Cardiac muscle cell (in vitro differentiated cells and primary cell): Measurements from ENCODE around the gene ZNF446. TPM values are rescaled to one million over a fixed set of nuclear protein-coding genes. Genes with fewer than 3 reads are reported as not detected.
"Not testable (repeated sequence)": the region's sequence is repeated elsewhere in the genome, so short reads cannot be mapped to it uniquely, and the experiment has no call there.

Source experiments
- DNase-seq, 2 donors: peaks; one replicate each; pipeline versions ENCODE4 v3.0.0 to v3.0.0-alpha.2; 2010 to 2017; ENCODE audit warnings: low read depth in 1 of 2, low spot score in 1 of 2
- H3K27ac ChIP-seq: fragments of 200-600 bp; sonication (generic); 2 replicates; pipeline ENCODE4 v1.5.1; 2016
- H3K27me3 ChIP-seq: fragments of 200-600 bp; sonication (generic); 2 replicates; pipeline ENCODE4 v1.6.0; 2016; ENCODE audit warnings: control low read depth
- H3K36me3 ChIP-seq: fragments of 200-600 bp; sonication (generic); 2 replicates; pipeline ENCODE4 v1.5.1; 2016; ENCODE audit warnings: control low read depth
- H3K4me1 ChIP-seq: fragments of 200-600 bp; sonication (generic); 2 replicates; pipeline ENCODE4 v1.8.1; 2017; ENCODE audit warnings: low read depth, mild to moderate bottlenecking, mixed run types
- H3K4me3 ChIP-seq: fragments of 200-600 bp; sonication (generic); 2 replicates; pipeline ENCODE4 v1.5.1; 2016; ENCODE audit warnings: mild to moderate bottlenecking
- H3K9me3 ChIP-seq: fragments of 200-600 bp; sonication (generic); 2 replicates; pipeline ENCODE4 v1.5.1; 2017; ENCODE audit warnings: low read depth, mild to moderate bottlenecking, control low read depth
- CTCF ChIP-seq: IDR thresholded peaks from 2 replicates; pipeline ENCODE4 v1.5.1; 2012; ENCODE audit warnings: low read depth, mild to moderate bottlenecking, low read length
- polyA plus RNA-seq: library from polyadenylated mRNA; unstranded; fragments of >200 nt; fragmentation: Nextera tagmentation; extraction: Ambion mirVana; gene quantifications from 2 replicates; pipeline ENCODE4 v1.2.1, GENCODE V29; 2016
- total RNA-seq: library from RNA; depleted of rRNA; stranded (reverse); fragments of >200 nt; gene quantifications from 2 replicates; pipeline ENCODE4 v1.2.3, GENCODE V29; 2016

The ZNF446 gene
- total and polyA plus RNA-seq, 2 experiments from 2014 or later: 16.3 to 41.1 TPM

DNA sequence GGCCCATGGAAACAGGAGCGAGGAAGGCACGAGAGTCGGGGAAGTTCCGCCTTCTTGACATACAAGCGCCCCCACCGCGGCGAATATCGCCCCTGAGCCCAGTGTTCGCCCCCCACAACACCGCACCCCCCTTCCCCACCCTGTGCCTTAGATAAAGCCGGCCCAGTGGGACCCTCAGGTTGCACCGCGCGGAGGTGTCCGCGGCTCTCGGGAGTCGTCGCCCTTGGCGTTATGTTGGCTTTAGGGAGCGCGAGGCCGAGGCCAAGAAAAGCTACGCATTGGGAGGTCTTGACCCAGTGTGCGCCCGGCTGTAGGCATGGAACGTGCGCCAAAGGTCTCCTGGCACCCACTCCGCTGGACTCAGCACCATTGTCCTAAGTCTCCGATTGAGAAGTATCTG is 35.6 kb upstream of the ZNF446 start:
- DNase-seq: no peak
- no peaks in the 10 kb centered on the region for H3K27me3 ChIP-seq
- H3K4me1 ChIP-seq: no peaks in the 10 kb centered on the region
- H3K4me3 ChIP-seq: no peak overlapping the region
- no peak overlapping the region for H3K27ac ChIP-seq
- no peaks in the 10 kb centered on the region for H3K9me3 ChIP-seq
- no peak for TF ChIP-seq CTCF
- H3K36me3 ChIP-seq: no peaks in the 10 kb centered on the region

DNA sequence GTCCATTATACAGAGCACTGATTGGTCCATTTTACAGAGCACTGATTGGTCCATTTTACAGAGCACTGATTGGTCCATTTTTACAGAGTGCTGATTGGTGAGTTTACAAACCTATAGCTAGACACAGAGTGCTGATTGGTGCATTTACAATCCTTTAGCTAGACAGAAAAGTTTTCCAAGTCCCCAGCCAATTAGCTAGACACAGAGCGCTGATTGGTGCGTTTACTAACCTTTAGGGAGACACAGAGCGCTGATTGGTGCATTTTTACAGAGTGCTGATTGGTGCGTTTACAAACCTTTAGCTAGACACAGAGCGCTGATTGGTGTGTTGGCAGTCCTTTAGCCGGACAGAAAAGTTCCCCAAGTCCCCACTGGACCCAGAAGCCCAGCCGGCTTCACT is 33.2 kb upstream of the ZNF446 start:
- not testable (repeated sequence) for H3K9me3 ChIP-seq, H3K27ac ChIP-seq, H3K27me3 ChIP-seq, DNase-seq, H3K36me3 ChIP-seq, H3K4me1 ChIP-seq, H3K4me3 ChIP-seq

DNA sequence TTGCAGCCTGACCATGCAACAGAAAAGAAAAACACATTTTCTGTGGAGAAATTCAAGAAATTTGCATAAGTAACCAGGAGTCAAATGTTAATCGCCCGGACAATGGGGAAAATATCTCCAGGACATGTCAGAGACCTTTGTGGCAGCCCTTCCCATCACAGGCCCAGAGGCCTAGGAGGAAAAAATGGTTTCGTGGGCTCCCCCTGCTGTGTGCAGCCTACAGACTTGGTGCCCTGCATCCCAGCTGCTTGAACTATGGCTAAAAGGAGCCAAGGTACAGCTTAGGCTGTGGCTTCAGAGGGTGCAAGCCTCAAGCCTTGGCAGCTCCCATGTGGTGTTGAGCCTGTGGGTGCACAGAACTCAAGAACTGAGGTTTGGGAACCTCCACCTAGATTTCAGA is 27.3 kb upstream of the ZNF446 start:
- DNase-seq, H3K9me3 ChIP-seq, H3K4me1 ChIP-seq, H3K36me3 ChIP-seq, H3K27ac ChIP-seq, H3K4me3 ChIP-seq: not testable (repeated sequence)
- H3K27me3 ChIP-seq: peaks cover 10% of the 10 kb centered on the region

DNA sequence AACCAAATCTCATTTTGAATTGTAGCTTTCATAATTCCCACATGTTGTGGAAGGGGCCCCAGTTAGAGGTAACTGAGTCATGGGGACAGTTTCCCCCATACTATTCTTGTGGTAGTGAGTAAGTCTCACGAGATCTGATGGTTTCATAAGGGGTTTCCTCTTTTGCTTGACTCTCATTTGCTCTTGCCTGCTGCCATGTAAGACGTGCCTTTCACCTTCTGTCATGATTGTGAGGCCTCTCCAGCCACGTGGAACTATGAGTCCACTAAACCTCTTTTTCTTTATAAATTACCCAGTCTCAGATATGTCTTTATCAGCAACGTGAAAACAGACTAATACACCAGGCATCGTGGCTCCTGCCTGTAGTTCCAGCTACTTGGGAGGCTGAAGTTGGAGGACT is 26.2 kb upstream of the ZNF446 start:
- not testable (repeated sequence) for H3K36me3 ChIP-seq, DNase-seq, H3K4me1 ChIP-seq, H3K9me3 ChIP-seq, H3K4me3 ChIP-seq, H3K27ac ChIP-seq
- peaks cover 10% of the 10 kb centered on the region for H3K27me3 ChIP-seq

- no peaks in the 10 kb centered on the region for H3K36me3 ChIP-seq
- TF ChIP-seq CTCF: no peak
- H3K27me3 ChIP-seq: peaks cover 10% of the 10 kb centered on the region
- no peak for DNase-seq
- no peaks in the 10 kb centered on the region for H3K9me3 ChIP-seq
- peak overlapping the region; percentile 89 for H3K4me3 ChIP-seq
- no peak overlapping the region for H3K27ac ChIP-seq
- no peaks in the 10 kb centered on the region for H3K4me1 ChIP-seq
These were observed 25.2 kb upstream of the ZNF446 start for GRCh38 chr19:58450856-58451357.

- TF ChIP-seq CTCF: no peak
- H3K4me3 ChIP-seq: peak within 1 kb of the TSS; percentile 89
- H3K9me3 ChIP-seq: no peaks in the 10 kb centered on the region
- H3K27ac ChIP-seq: no peak within 1 kb of the TSS
- peak; percentile 95 to 99 for DNase-seq
- no peaks in the 10 kb centered on the region for H3K4me1 ChIP-seq
- no peaks in the 10 kb centered on the region for H3K36me3 ChIP-seq
- peaks cover 10% of the 10 kb centered on the region for H3K27me3 ChIP-seq
These were observed 24.6 kb upstream of the ZNF446 start, which contains the start of gene ZNF324B for GRCh38 chr19:58451358-58452101. Gene ZNF324B, plus strand, starts transcription at chr19:58451622. Its CDS starts 2,080 bp downstream, at chr19:58453702.

- Histone ChIP-seq H3K27ac (no peak overlapping the region), H3K4me3 (no peak overlapping the region)
- no peak for DNase-seq
These were observed 22.4 kb upstream of the ZNF446 start for GRCh38 chr19:58453743-58454142.

More at GRCh38 chr19:58453743-58454142, 22.4 kb upstream of the ZNF446 start:
- H3K9me3 ChIP-seq: no peaks in the 10 kb centered on the region
- peaks cover 10% of the 10 kb centered on the region for H3K27me3 ChIP-seq
- no peaks in the 10 kb centered on the region for H3K36me3 ChIP-seq
- no peak for TF ChIP-seq CTCF
- H3K4me1 ChIP-seq: no peaks in the 10 kb centered on the region
